AG04450 (cell line): ENCODE results near the gene TSEN34. TPM values are rescaled to one million over a fixed set of nuclear protein-coding genes. Genes with fewer than 3 reads are reported as not detected.
A peak's percentile ranks its signal among the peaks of the same experiment; 100 is the strongest.

ENCODE experiments used
- CTCF ChIA-PET: fragments of 300-600, 350-600 bp; formaldehyde crosslinking; extraction: SDS; loops from one replicate; lab custom pipeline; 2022; ENCODE audit warnings: antibody characterized with exemption, inconsistent platforms; lab: Charles Lee
- POLR2A ChIA-PET: fragments of 350-600 bp; formaldehyde crosslinking; extraction: SDS; loops from one replicate; lab custom pipeline; 2021; ENCODE audit warnings: antibody characterized with exemption, inconsistent platforms; lab: Yijun Ruan, JAX
- DNase-seq: peaks from one replicate; pipeline ENCODE4 v3.0.0-alpha.2; 2011; ENCODE audit warnings: low read depth, low spot score
- H3K27ac ChIP-seq: one replicate; pipeline ENCODE4 v1.5.1; 2012; ENCODE audit warnings: low read depth, low read length, control low read depth
- H3K27me3 ChIP-seq: one replicate; pipeline ENCODE4 v1.6.0; 2012; ENCODE audit warnings: low read length; ENCODE audit not compliant: control insufficient read depth, insufficient read depth
- H3K4me3 ChIP-seq: 2 replicates; pipeline ENCODE4 v1.5.1; 2011; ENCODE audit warnings: mild to moderate bottlenecking, low read depth, low read length, control low read depth
- H3K9me3 ChIP-seq: 2 replicates; pipeline ENCODE4 v1.5.1; 2012; ENCODE audit warnings: low read length; ENCODE audit not compliant: control insufficient read depth, insufficient read depth
- CTCF ChIP-seq: IDR thresholded peaks from 2 replicates; pipeline ENCODE4 v1.5.1; 2011; ENCODE audit warnings: low read depth, low read length, control low read depth, inconsistent platforms
- polyA plus RNA-seq: library from polyadenylated mRNA; depleted of rRNA; stranded (reverse); fragments of >200 nt; gene quantifications from 2 replicates; pipeline ENCODE4 v1.2.3, GENCODE V29; 2011

Gene TSEN34
- polyA plus RNA-seq, 1 experiment = 32.4 TPM

- POLR2A ChIA-PET = interaction anchor here (0.8 to 0.9 kb wide), 2 partner anchors 19 to 34 kb away, joined by 3 to 4 read pairs; partner anchors contain the start of genes CNOT3 and TSEN34
- TF ChIP-seq CTCF = no peak
- Histone ChIP-seq H3K9me3 (no peaks in the 10 kb centered on the region), H3K27me3 (no peaks in the 10 kb centered on the region), H3K27ac (no peak overlapping the region), H3K4me3 (no peak overlapping the region)
- CTCF ChIA-PET = no interaction called here
- no peak for DNase-seq
These were observed 34.6 kb upstream of the TSEN34 start for GRCh38 chr19:54156490-54156889.

GRCh38 chr19:54156953-54157352 is 34.2 kb upstream of the TSEN34 start:
- Histone ChIP-seq H3K27ac (peak overlapping the region; percentile 21), H3K9me3 (no peaks in the 10 kb centered on the region), H3K27me3 (no peaks in the 10 kb centered on the region), H3K4me3 (no peak overlapping the region)
- POLR2A ChIA-PET = interaction anchor here (0.8 to 0.9 kb wide), 2 partner anchors 34 to 42 kb away, joined by 3 read pairs; partner anchors contain the start of gene TSEN34
- no peak for DNase-seq
- CTCF ChIA-PET = no interaction called here
- no peak for TF ChIP-seq CTCF

- TF ChIP-seq CTCF = no peak
- Histone ChIP-seq H3K9me3 (peaks cover 7% of the 10 kb centered on the region; the same call in 1 of the 2 replicates), H3K27ac (peak overlapping the region; percentile 68), H3K27me3 (no peaks in the 10 kb centered on the region), H3K4me3 (peak overlapping the region; percentile 97)
- DNase-seq = no peak
- ChIA-PET CTCF (interaction anchor here (1.5 to 1.7 kb wide), 2 partner anchors 15 to 21 kb away, joined by 4 to 6 read pairs; partner anchors contain the start of genes CNOT3 and TMC4), POLR2A (interaction anchor here (0.6 to 2.5 kb wide), 9 partner anchors 9 to 1101 kb away, joined by 3 to 16 read pairs (median 3); partner anchors contain the start of genes CNOT3, LENG8, MYADM and PRPF31)
These were observed 32.2 kb upstream of the TSEN34 start for GRCh38 chr19:54158812-54159351.

GRCh38 chr19:54159352-54160181 is 31.5 kb upstream of the TSEN34 start, which contains the start of gene LENG1:
LENG1 (minus strand) TSS chr19:54159721; CDS start chr19:54159695, 26 bp downstream.
- peak; percentile 31 for TF ChIP-seq CTCF
- peak within 1 kb of the TSS; percentile 97 for H3K27ac ChIP-seq
- no peaks in the 10 kb centered on the region for H3K27me3 ChIP-seq
- ChIA-PET CTCF (interaction anchor here (0.7 to 1.7 kb wide), 4 partner anchors 10 to 29 kb away, joined by 3 to 6 read pairs (median 4); partner anchors contain the start of genes CNOT3 and TMC4), POLR2A (interaction anchor here (0.9 to 2.5 kb wide), 9 partner anchors 9 to 289 kb away, joined by 3 to 16 read pairs (median 5); partner anchors contain the start of genes CNOT3, LENG8, MBOAT7 and PRPF31)
- peaks cover 11% of the 10 kb centered on the region; the same call in 1 of the 2 replicates for H3K9me3 ChIP-seq
- DNase-seq = peak; percentile 100
- peak within 1 kb of the TSS; percentile 97 for H3K4me3 ChIP-seq
